ENCODE results near the gene CCDC47.
"Not testable (repeated sequence)": the region's sequence is repeated elsewhere in the genome, so short reads cannot be mapped to it uniquely, and the experiment has no call there.

CCDC47 gene, protein sequence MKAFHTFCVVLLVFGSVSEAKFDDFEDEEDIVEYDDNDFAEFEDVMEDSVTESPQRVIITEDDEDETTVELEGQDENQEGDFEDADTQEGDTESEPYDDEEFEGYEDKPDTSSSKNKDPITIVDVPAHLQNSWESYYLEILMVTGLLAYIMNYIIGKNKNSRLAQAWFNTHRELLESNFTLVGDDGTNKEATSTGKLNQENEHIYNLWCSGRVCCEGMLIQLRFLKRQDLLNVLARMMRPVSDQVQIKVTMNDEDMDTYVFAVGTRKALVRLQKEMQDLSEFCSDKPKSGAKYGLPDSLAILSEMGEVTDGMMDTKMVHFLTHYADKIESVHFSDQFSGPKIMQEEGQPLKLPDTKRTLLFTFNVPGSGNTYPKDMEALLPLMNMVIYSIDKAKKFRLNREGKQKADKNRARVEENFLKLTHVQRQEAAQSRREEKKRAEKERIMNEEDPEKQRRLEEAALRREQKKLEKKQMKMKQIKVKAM

DNA sequence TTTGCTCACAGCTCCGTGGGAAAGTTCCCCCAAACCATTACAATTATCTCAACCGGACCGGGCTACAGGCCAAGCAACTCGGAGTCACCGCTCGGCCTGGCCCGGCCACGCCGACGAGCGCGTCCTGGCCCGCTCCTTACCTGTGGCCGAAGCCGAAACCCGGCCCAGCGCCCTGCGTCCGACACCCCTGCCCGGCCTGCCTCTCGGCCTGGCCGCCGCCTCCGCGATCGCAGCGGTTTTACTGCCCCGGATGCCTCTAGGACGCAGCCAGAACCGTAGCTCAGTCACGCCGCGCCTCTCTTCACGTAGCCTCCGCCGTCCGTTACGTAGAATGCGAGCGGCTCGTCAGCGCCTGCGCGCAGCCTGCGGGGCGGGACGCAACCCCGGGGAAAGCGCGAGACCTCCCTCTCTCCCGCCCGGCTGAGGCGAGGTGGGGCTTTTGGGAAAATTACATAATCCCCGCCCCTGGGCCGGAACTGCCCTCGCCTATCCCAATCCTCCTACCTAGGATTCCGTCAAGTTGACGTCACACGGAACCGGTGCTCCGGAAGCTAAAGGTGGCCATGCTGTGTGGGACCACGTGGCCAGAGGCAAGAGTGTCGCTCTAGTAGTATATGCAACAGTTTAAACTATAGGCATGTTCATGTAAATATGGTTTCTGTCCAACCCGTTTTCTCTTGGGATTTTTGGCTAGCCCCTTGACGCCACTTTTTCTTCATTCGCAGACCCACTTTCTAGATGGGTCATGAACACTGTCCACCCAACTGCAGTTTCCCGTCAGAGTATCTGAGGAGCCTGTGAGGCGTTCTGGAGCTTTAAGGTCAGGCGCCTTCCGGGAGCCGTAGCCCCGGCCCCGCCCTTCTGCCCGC is at the start of gene CCDC47:
Gene CCDC47 (minus strand): TSS at position 326 of the 869 bp plus-strand sequence. CDS start 7,422 bp downstream, outside the sequence.
- peak; percentile 92 to 97 for DNase-seq (ENCODE audit: low read depth in 1 of 2, low spot score in 1 of 2)

- DNase-seq (ENCODE audit: low read depth in 1 of 2, low spot score in 1 of 2): no peak
Observed at GRCh38 chr17:63822537-63822936, 49.1 kb upstream of the CCDC47 start.

- no peak for DNase-seq (ENCODE audit: low read depth in 1 of 2, low spot score in 1 of 2)
Observed at GRCh38 chr17:63821804-63822203, 48.4 kb upstream of the CCDC47 start.

DNA sequence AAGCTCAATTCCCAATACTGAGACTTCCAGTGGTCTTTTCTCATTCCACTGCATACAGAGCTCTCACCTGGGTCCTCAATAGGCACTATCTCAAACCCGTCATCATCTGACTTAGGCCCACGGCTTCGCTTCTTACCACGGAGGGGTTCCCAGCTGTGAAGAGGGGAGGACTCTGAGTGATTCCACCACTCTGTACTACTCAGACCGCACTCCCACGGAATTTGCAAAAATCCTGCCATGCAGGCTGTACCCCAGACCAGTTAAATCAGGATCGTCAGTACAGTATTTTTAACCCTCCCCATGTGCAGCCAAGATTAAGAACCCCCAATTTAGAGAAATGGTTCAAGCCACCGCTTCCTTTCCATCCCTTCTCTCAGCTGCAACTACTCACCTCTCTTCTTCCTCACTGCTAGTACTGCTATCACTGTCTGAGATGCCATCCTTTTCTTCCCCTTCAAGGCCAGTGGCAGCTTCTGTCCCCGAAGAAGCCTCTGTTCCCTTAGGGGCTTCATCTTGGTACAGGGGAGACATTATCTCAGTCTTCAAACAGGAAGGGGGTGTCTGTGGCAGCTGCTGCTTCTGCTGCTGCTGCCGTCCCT is 47.7 kb upstream of the CCDC47 start:
- DNase-seq (ENCODE audit: low read depth in 1 of 2, low spot score in 1 of 2): no peak

DNA sequence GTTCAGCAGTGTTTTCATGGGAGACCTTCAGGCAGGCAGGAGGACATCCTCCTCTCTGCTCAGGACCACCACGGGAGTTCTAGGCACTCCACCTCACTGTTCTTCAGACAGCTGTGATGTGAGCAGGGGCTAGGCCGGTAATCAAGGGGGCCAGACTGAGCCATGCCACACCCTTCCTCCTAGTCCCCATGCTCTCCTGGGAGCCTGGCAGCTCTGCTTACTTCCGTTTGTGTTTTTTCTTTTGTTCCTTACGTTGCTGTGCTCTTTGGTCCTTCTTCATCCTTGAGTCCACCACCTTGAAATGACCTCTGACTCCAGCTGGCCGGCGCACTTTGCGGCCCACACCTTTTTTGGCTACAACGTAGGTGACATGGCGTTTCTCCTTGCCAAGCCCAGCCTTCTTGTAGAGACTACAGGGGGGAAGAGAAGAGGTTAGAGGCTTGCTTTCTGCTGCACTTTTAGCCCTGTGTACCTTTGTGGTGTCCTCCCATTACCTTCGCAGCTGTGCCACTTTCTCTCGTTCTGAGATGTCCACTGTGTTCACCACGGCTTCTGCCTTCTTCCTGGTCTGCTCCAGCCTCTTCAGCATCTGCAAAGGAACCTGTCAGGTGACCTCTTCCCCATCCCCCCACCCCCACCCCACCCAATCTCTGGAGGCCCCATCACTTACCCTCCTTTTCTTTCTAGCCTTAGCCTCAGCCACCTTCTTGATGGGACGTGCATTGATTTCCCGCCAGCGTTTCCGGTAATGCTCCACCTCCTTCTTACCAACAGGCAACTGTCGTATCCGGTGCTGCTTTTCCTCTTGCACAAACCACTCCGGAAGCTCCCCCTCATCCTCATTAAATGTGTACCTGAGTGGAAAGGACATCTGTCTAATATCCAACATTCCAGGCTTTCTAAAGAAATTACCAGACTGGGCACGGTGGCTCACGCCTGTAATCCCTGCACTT is 46.5 kb upstream of the CCDC47 start:
- DNase-seq (ENCODE audit: low read depth in 1 of 2, low spot score in 1 of 2): no peak

GRCh38 chr17:63819131-63819530 is 45.7 kb upstream of the CCDC47 start:
- DNase-seq (ENCODE audit: low read depth in 1 of 2, low spot score in 1 of 2): no peak

DNA sequence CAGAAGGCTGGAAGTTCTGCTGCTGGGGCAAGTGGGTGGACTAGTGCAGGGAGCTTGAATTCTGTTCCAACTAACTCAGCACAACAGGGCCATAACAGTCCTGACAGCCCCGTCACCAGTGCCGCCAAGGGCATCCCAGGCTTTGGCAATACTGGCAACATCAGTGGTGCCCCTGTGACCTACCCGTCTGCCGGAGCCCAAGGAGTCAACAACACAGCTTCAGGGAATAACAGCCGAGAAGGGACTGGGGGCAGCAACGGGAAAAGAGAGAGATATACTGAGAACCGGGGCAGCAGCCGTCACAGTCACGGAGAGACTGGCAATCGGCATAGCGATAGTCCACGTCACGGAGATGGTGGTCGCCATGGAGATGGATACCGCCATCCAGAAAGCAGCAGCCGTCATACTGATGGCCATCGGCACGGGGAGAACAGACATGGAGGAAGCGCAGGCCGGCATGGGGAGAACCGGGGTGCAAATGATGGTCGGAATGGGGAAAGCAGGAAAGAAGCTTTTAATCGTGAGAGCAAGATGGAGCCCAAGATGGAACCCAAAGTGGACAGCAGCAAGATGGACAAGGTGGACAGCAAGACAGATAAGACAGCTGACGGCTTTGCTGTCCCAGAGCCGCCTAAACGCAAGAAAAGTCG is 44.5 kb upstream of the CCDC47 start:
- DNase-seq (ENCODE audit: low read depth in 1 of 2, low spot score in 1 of 2): no peak

GRCh38 chr17:63816669-63817068 is 43.3 kb upstream of the CCDC47 start:
- no peak for DNase-seq (ENCODE audit: low read depth in 1 of 2, low spot score in 1 of 2)

GRCh38 chr17:63816123-63816522 is 42.7 kb upstream of the CCDC47 start:
- DNase-seq (ENCODE audit: low read depth in 1 of 2, low spot score in 1 of 2): no peak

DNA sequence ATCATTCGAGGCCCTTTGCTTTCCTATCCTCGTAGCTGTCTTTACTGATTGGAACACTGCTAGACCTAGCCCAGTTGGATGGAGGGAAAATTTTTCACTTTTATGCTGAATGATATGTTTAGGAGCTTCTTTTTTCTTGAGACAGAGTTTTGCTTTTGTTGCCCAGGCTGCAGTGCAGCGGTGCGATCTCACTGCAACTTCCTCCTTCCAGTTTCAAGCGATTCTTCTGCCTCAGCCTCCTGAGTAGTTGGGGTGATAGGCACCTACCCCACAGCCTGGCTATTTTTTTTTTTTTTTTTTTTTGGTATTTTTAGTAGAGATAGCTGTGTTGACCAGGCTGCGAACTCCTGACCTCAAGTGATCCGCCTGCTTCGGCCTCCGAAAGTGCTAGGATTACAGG is 36.6 kb upstream of the CCDC47 start:
- DNase-seq (ENCODE audit: low read depth in 1 of 2, low spot score in 1 of 2): no peak

DNA sequence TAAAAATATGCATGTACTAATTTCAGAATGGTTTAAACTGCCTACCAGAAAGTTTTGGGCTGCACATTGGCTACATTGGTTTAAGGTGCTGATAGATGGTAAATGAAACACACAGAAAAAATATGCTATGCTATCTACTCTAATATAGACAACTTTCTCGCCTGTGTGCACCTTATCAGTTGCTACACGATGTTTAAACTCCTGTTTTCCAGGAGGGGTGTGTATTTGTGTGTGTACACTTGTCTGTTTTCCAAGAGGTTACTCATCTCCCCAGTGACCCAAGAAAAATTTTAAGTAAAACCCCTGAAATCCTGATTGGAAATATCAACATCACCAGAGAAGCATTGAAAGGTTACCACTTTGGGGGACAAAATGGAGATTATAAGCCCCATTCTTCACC is 32.2 kb upstream of the CCDC47 start:
- no peak for DNase-seq (ENCODE audit: low read depth in 1 of 2, low spot score in 1 of 2)

DNA sequence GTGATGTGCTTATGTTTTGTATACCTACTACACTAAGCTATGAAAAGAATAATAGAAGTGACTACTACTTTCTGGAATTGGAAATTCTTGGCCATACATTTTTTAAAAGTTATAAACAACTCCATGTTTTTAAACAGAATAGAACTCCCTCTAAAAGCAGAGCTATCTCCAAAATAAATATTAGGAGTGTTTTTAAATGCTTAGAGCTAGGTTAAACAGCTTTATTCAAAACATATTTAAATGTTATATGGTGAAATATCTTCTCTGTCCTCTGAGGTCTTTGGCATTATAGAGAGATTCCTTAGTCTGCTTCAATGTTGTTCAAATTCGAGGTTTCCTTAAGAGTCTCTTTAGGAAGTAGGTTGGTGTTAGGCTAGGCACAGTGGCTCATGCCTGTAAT is 30.9 kb upstream of the CCDC47 start:
- no peak for DNase-seq (ENCODE audit: low read depth in 1 of 2, low spot score in 1 of 2)

GRCh38 chr17:63800783-63801182 is 27.4 kb upstream of the CCDC47 start:
- DNase-seq (ENCODE audit: low read depth in 1 of 2, low spot score in 1 of 2): no peak

DNA sequence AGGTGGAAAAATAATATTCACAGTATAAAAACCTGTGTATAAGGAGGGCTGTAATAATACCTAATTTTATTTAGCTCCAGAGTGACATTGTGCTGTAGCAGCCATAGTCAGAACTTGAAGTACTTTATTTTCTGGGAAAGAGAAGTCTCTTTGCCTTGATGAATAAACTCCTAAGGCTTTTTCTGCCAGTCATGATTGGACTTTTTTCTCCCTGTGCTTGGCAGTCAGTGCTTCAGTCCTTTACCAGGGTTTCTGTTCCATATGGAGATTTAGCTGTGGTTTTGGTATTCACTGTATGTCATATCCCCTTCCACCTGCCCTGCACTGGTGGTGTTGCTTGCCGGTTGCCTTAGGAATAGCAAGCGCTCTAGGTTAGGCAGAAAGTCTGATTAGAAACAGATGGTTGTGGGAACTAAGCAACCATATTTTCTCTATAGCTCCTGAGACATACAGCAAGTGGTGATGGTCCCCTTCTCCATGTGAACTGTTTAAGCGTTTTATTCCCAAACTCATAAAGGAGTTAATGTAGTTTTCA is 25.2 kb upstream of the CCDC47 start:
- no peak for DNase-seq (ENCODE audit: low read depth in 1 of 2, low spot score in 1 of 2)

- not testable (repeated sequence) for DNase-seq (ENCODE audit: low read depth in 1 of 2, low spot score in 1 of 2)
Observed at GRCh38 chr17:63796375-63796774, 23.0 kb upstream of the CCDC47 start.

GRCh38 chr17:63792055-63792729 is 18.8 kb upstream of the CCDC47 start:
- no peak for DNase-seq (ENCODE audit: low read depth in 1 of 2, low spot score in 1 of 2)

DNA sequence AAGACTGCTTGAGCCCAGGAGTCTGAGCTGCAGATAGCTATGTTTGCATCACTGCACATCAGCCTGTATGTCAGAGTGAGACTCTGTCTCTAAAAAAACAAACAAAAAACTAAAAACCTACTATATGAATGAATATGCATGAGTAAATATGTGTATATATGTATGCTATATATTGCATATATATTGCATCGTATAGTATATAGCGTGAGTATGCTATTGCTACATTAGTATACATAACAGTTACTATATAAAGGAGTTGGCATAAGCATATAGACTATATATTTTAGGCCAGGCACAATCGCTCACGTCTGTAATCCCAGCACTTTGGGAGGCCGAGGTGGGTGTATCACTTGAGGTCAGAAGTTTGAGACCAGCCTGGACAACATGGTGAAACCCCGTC is 16.7 kb upstream of the CCDC47 start:
- DNase-seq (ENCODE audit: low read depth in 1 of 2, low spot score in 1 of 2): no peak

DNA sequence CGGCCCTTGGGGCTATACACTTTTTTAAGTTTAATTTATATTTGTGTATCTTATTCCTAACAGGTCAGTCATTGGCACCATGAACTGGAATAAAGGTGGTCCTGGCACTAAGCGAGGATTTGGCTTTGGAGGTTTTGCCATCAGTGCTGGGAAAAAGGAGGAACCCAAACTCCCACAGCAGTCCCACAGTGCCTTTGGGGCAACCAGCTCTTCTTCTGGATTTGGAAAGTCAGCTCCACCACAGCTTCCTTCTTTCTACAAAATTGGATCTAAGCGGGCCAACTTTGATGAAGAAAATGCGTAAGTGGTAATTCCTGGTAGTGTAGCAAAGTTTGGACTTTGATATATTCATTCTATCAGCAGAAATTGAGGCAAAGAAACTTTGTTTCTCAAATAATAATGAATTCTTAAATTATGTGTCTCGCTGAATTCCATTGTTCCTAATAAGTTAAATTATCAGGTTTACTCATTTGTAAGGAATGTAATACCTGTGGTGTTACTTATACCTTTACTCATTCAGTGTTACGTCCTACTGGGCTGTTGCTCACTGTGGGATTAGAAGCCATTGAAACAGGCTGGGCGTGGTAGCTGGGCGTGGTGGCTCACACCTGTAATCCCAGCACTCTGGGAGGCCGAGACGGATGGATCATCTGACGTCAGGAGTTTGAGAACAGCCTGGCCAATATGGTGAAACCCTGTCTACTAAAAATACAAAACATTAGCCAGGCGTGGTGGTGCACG is 13.7 kb upstream of the CCDC47 start:
- no peak for DNase-seq (ENCODE audit: low read depth in 1 of 2, low spot score in 1 of 2)
